Measurements from ENCODE around the gene CRYBA2. TPM values are rescaled to one million over a fixed set of nuclear protein-coding genes. Genes with fewer than 3 reads are reported as not detected.

Gene CRYBA2
- total and polyA plus RNA-seq, 2 of the 8 experiments (the other 6 are each of a cell fraction or from before 2014, with no cell fraction given) = not detected

DNA sequence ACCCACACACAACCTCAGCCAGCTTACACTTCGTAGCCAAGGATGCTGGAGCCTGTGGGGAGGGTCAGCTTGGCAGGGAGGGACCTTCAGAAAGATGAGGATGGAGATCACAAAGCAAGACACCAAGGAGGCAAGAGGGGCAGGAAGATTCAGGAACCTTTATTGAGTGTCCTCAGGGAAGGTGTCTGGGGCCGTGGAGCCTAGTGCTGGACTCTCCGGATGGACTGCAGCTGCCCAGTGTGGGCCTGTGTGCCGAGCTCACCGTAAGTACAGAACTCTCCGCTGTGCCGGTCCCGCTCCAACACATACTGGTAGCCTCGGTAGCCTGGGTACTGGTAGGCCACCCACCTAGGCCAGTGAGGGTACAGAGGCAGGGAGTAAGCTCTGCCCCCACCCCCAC lies 3.2 kb downstream of the CRYBA2 start (continued):
- no peak for TF ChIP-seq EP300 (IDR thresholded peaks at IDR 0.05; ENCODE audit: borderline replicate concordance in 1 of 2, low read depth in 2 of 2, low read length in 2 of 2)
- TF ChIP-seq, protein P1, sequence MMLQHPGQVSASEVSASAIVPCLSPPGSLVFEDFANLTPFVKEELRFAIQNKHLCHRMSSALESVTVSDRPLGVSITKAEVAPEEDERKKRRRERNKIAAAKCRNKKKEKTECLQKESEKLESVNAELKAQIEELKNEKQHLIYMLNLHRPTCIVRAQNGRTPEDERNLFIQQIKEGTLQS (IDR thresholded peaks at IDR 0.05; ENCODE audit: insufficient read depth, low read depth, low read length) = no peak
- TF ChIP-seq CBX8 (IDR thresholded peaks at IDR 0.05; ENCODE audit: borderline replicate concordance, low read depth, low read length) = no peak
- no peak for TF ChIP-seq NANOG (IDR thresholded peaks at IDR 0.05; ENCODE audit: insufficient read depth, low read depth, low read length, poor library complexity, severe bottlenecking)
- TF ChIP-seq POLR2AphosphoS5 (IDR thresholded peaks at IDR 0.05; ENCODE audit: low read depth, low read length) = no peak
- no peak for TF ChIP-seq MAFK (IDR thresholded peaks at IDR 0.05; ENCODE audit: low read depth, low read length)
- TF ChIP-seq EGR1 (IDR thresholded peaks at IDR 0.05; ENCODE audit: borderline replicate concordance, low read depth, low read length) = no peak
- peak; percentile 33 for TF ChIP-seq SUZ12 (IDR thresholded peaks at IDR 0.05; ENCODE audit: low read length)
- TF ChIP-seq SP1 (IDR thresholded peaks at IDR 0.05; ENCODE audit: low read depth, low read length) = no peak
- TF ChIP-seq CHD1 (IDR thresholded peaks at IDR 0.05; ENCODE audit: low read depth, low read length) = no peak
- peak; percentile 2 for TF ChIP-seq RNF2 (IDR thresholded peaks at IDR 0.05; ENCODE audit: borderline replicate concordance, low read depth, low read length, missing control alignments, poor library complexity, severe bottlenecking)
- no peak for TF ChIP-seq GTF2F1 (IDR thresholded peaks at IDR 0.05; ENCODE audit: borderline replicate concordance, low read depth, low read length)
